IPS-18a (cell line): Measurements from ENCODE around the gene ERCC8.

Experiments
- H3K27ac ChIP-seq: one replicate; pipeline ENCODE4 v1.5.1; 2013; ENCODE audit warnings: low read length
- H3K27me3 ChIP-seq: one replicate; pipeline ENCODE4 v1.6.1; 2013; ENCODE audit warnings: mild to moderate bottlenecking, low read length; ENCODE audit not compliant: control insufficient read depth, insufficient read depth
- H3K36me3 ChIP-seq: one replicate; pipeline ENCODE4 v1.6.1; 2013; ENCODE audit warnings: low read depth, low read length; ENCODE audit not compliant: control insufficient read depth
- H3K4me1 ChIP-seq: one replicate; pipeline ENCODE4 v1.6.1; 2013; ENCODE audit warnings: low read depth, low read length; ENCODE audit not compliant: control insufficient read depth
- H3K4me3 ChIP-seq: one replicate; pipeline ENCODE4 v1.5.1; 2013; ENCODE audit warnings: low read length
- H3K9ac ChIP-seq: one replicate; pipeline ENCODE4 v1.6.1; 2013; ENCODE audit warnings: mild to moderate bottlenecking, low read length, moderate library complexity
- H3K9me3 ChIP-seq: one replicate; pipeline ENCODE4 v1.6.1; 2013; ENCODE audit warnings: low read depth, low read length; ENCODE audit not compliant: control insufficient read depth

The ERCC8 gene

GRCh38 chr5:60960591-60960990 is 15.7 kb upstream of the ERCC8 start:
- no peaks in the 10 kb centered on the region for H3K9me3 ChIP-seq
- H3K9ac ChIP-seq: no peak overlapping the region
- H3K4me1 ChIP-seq: no peaks in the 10 kb centered on the region
- H3K27ac ChIP-seq: no peak overlapping the region
- H3K36me3 ChIP-seq: no peaks in the 10 kb centered on the region
- H3K4me3 ChIP-seq: no peak overlapping the region
- no peaks in the 10 kb centered on the region for H3K27me3 ChIP-seq

GRCh38 chr5:60959156-60959555 is 14.3 kb upstream of the ERCC8 start:
- Histone ChIP-seq H3K9me3 (no peaks in the 10 kb centered on the region), H3K27ac (no peak overlapping the region), H3K4me3 (no peak overlapping the region), H3K9ac (no peak overlapping the region), H3K27me3 (no peaks in the 10 kb centered on the region), H3K4me1 (no peaks in the 10 kb centered on the region), H3K36me3 (no peaks in the 10 kb centered on the region)

GRCh38 chr5:60958712-60959111 is 13.8 kb upstream of the ERCC8 start:
- H3K36me3 ChIP-seq: no peaks in the 10 kb centered on the region
- H3K9me3 ChIP-seq: no peaks in the 10 kb centered on the region
- no peaks in the 10 kb centered on the region for H3K27me3 ChIP-seq
- no peak overlapping the region for H3K27ac ChIP-seq
- H3K4me1 ChIP-seq: no peaks in the 10 kb centered on the region
- H3K4me3 ChIP-seq: no peak overlapping the region
- no peak overlapping the region for H3K9ac ChIP-seq

- no peaks in the 10 kb centered on the region for H3K36me3 ChIP-seq
- H3K27me3 ChIP-seq: no peaks in the 10 kb centered on the region
- H3K9ac ChIP-seq: no peak overlapping the region
- no peaks in the 10 kb centered on the region for H3K4me1 ChIP-seq
- H3K27ac ChIP-seq: no peak overlapping the region
- no peaks in the 10 kb centered on the region for H3K9me3 ChIP-seq
- H3K4me3 ChIP-seq: no peak overlapping the region
These were observed 13.2 kb upstream of the ERCC8 start for GRCh38 chr5:60958088-60958487.

- Histone ChIP-seq H3K9me3 (no peaks in the 10 kb centered on the region), H3K4me1 (no peaks in the 10 kb centered on the region), H3K27me3 (no peaks in the 10 kb centered on the region), H3K36me3 (no peaks in the 10 kb centered on the region), H3K27ac (no peak overlapping the region), H3K4me3 (no peak overlapping the region), H3K9ac (no peak overlapping the region)
These were observed 10.4 kb upstream of the ERCC8 start for GRCh38 chr5:60955239-60955638.

GRCh38 chr5:60948738-60949137 is 3.9 kb upstream of the ERCC8 start:
- no peaks in the 10 kb centered on the region for H3K36me3 ChIP-seq
- peaks cover 12% of the 10 kb centered on the region for H3K27me3 ChIP-seq
- H3K9me3 ChIP-seq: no peaks in the 10 kb centered on the region
- H3K4me1 ChIP-seq: peaks cover 10% of the 10 kb centered on the region
- no peak overlapping the region for H3K9ac ChIP-seq
- no peak overlapping the region for H3K27ac ChIP-seq
- H3K4me3 ChIP-seq: no peak overlapping the region

GRCh38 chr5:60945813-60946187 is 930 bp upstream of the ERCC8 start:
- peak overlapping the region; percentile 97 for H3K4me3 ChIP-seq
- H3K27ac ChIP-seq: no peak overlapping the region
- no peaks in the 10 kb centered on the region for H3K36me3 ChIP-seq
- no peaks in the 10 kb centered on the region for H3K9me3 ChIP-seq
- H3K27me3 ChIP-seq: peaks cover 12% of the 10 kb centered on the region
- peak overlapping the region; percentile 77 for H3K9ac ChIP-seq
- peaks cover 10% of the 10 kb centered on the region for H3K4me1 ChIP-seq

- Histone ChIP-seq H3K27ac (no peak overlapping the region), H3K4me1 (peaks cover 10% of the 10 kb centered on the region), H3K36me3 (no peaks in the 10 kb centered on the region), H3K9me3 (no peaks in the 10 kb centered on the region), H3K9ac (peak overlapping the region; percentile 39), H3K4me3 (peak overlapping the region; percentile 97), H3K27me3 (peaks cover 12% of the 10 kb centered on the region)
These were observed 1.2 kb downstream of the ERCC8 start for GRCh38 chr5:60943624-60944023.

GRCh38 chr5:60929024-60929423 is 15.8 kb downstream of the ERCC8 start:
- Histone ChIP-seq H3K36me3 (peaks cover 19% of the 10 kb centered on the region), H3K4me1 (no peaks in the 10 kb centered on the region), H3K27me3 (no peaks in the 10 kb centered on the region), H3K9me3 (no peaks in the 10 kb centered on the region), H3K9ac (no peak overlapping the region), H3K27ac (no peak overlapping the region), H3K4me3 (no peak overlapping the region)

GRCh38 chr5:60927450-60927849 is 17.4 kb downstream of the ERCC8 start:
- no peak overlapping the region for H3K27ac ChIP-seq
- no peaks in the 10 kb centered on the region for H3K4me1 ChIP-seq
- peaks cover 19% of the 10 kb centered on the region for H3K36me3 ChIP-seq
- H3K9me3 ChIP-seq: no peaks in the 10 kb centered on the region
- H3K9ac ChIP-seq: no peak overlapping the region
- no peak overlapping the region for H3K4me3 ChIP-seq
- no peaks in the 10 kb centered on the region for H3K27me3 ChIP-seq

GRCh38 chr5:60918466-60918865 is 26.4 kb downstream of the ERCC8 start:
- Histone ChIP-seq H3K27me3 (no peaks in the 10 kb centered on the region), H3K36me3 (peaks cover 27% of the 10 kb centered on the region)

GRCh38 chr5:60916646-60917045 is 28.2 kb downstream of the ERCC8 start:
- no peaks in the 10 kb centered on the region for H3K4me1 ChIP-seq
- no peaks in the 10 kb centered on the region for H3K9me3 ChIP-seq
- H3K36me3 ChIP-seq: peaks cover 27% of the 10 kb centered on the region
- H3K9ac ChIP-seq: no peak overlapping the region
- H3K27me3 ChIP-seq: no peaks in the 10 kb centered on the region
- no peak overlapping the region for H3K27ac ChIP-seq
- no peak overlapping the region for H3K4me3 ChIP-seq

More at GRCh38 chr5:60918466-60918865, 26.4 kb downstream of the ERCC8 start:
- Histone ChIP-seq H3K27ac (no peak overlapping the region), H3K9me3 (no peaks in the 10 kb centered on the region), H3K9ac (no peak overlapping the region), H3K4me1 (no peaks in the 10 kb centered on the region), H3K4me3 (no peak overlapping the region)
